Measurements from ENCODE around the gene C11orf68.

Gene C11orf68

DNA sequence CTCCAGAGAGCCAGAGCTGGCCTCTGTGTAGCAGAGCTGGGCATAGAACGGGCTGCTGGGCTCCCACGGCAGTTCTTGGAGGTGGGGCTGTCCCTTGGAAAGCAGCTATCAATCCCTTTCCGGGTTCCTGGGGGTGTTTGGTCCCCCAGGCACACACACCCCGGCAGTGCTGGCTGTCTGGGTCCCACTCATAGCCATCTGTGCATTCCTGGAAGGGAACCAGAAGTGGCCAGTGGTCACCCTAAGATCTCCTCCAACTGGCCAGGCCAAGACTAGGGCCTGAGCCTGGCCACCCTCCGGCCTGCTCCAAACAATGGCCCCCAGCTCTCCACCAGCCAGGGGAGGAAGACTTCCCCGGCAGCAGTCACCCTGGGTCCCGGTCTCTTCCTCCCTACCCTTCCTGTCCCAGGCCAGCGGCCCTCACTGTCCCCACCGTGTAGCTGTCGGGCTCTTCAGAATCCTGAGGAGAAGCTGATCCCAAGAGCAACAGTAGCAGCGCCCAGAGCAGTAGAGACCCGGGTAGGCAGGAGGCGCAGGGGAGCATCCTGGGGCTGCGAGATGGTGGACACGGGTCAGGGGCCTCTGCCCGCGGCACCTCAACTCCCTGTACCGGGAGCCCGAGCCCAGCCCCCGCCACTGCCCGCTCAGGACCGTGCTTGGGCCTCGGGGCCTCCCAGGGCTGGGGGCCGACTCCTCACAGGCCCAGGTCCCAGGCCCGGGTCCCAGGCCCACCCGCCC, 46.9 kb downstream of the C11orf68 start:
- DNase-seq (ENCODE audit: low read depth), result no peak

DNA sequence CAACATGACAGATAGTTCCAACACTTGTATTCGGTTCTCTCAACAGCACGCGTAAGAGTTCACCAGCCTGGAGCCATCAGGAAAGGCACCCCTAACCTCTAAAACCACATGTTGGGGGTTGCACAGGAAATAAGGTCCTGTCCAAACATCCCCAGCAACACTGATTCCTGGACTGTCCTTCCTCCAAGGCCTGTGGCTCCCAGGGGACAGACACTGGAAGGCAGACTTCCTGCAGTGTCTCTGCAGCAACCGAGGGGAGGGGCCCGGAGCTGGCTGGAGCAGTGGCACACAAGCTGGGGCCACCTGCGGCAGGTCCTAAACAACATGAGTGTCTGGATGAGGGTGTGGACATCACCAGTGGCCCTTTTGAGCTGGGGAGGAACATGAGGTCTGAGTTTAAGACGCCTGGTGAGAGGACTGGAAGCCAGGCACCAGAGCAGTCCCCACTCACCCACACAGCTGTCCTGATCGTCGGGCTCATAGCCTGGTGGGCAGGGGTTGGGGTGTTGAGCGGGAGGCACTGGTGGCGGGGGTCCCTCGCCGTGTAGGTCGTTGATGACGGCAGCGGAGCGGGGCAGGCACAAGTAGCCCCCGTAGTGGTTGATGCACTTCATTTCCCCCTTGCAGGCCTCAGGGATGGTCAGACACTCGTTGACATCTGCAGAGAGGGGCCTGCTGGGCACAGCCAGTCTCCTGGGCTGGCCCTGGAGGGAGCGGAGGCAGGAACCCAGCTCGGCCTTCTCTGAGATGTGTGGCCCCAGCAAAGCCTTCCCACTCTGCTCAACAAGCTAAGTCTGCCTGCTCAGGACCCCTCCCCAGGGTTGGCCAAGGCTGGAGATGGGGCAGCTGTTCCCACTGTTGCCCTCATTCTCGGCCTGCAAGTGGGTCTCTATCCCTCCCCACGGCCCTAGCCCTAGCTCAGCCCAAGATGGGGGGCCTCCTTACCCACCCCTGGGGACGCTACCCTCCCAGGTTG, 47.9 kb downstream of the C11orf68 start:
- DNase-seq (ENCODE audit: low read depth), result no peak

GRCh38 chr11:65870307-65870658, 48.6 kb downstream of the C11orf68 start:
- DNase-seq (ENCODE audit: low read depth), result no peak

GRCh38 chr11:65869643-65870306, 49.1 kb downstream of the C11orf68 start:
- no peak for DNase-seq (ENCODE audit: low read depth)

DNA sequence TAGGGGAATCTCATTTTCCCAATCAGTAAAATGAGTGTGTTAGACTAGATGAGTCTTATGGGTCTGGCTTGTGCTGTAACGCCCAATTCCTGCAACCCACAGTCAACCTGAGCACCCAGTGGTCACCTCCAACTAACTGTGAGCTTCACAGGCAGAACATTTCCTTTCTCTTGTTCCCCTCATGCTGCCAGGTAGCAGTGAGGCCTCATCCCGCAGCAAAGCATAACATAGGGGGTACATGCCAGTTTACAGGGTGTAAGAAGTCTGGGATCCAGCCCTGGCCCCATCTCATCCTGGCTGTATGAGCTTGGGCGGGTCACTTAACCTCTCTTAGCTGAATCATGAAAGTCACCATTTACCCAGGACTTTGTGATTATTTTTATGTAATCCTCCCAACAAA, 50.0 kb downstream of the C11orf68 start:
- DNase-seq (ENCODE audit: low read depth), result no peak

DNA sequence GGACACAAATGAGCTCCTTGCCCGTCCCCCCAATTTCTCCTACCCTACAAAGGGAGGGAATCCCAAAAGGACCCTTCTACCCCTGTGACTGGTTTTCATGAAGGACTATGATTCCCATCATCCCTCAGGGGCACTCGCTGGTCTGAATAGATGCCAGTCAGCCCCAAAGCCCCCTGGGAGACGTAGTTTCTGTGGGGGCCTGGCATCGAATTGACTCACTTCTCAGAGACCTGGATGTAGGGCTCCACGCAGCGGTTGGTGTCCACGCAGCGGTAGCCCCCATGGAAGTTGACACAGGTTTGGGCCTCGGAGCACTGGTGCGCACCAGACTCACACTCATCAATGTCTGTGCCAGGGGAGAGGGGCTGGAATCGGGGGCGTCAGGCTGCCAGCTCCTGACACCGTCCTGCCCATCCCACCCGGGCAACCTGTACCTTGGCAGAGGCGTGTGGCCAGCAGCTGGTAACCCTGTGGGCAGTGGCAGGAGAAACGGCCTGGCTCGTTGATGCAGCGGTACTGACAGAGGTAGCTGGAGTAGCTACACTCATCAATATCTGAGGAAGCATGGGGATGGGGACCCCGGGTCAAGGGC, 50.7 kb downstream of the C11orf68 start:
- no peak for DNase-seq (ENCODE audit: low read depth)

GRCh38 chr11:65867284-65868071, 51.4 kb downstream of the C11orf68 start:
- no peak for DNase-seq (ENCODE audit: low read depth)
